ENCODE measurements around the gene GHRL.
"Not testable (repeated sequence)": the region's sequence is repeated elsewhere in the genome, so short reads cannot be mapped to it uniquely, and the experiment has no call there.

GHRL gene

GRCh38 chr3:10277115-10277625, 15.6 kb downstream of the GHRL start:
- H3K9me3 ChIP-seq (ENCODE audit: control insufficient read depth in 2 of 2, low read length in 2 of 2) = no peaks in the 10 kb centered on the region
- peaks cover 33 to 40% of the 10 kb centered on the region in 2 donors for H3K36me3 ChIP-seq (ENCODE audit: control insufficient read depth in 2 of 2, insufficient read depth in 2 of 2, low read length in 2 of 2)
- peaks cover 12% of the 10 kb centered on the region for H3K4me1 ChIP-seq (ENCODE audit: control insufficient read depth, insufficient read depth, low read length)
- H3K9ac ChIP-seq (ENCODE audit: low read length in 2 of 2) = no peak overlapping the region
- no peaks in the 10 kb centered on the region for H3K27me3 ChIP-seq (ENCODE audit: control insufficient read depth in 1 of 2, insufficient read depth in 2 of 2, low read length in 2 of 2)
- no peak overlapping the region for H3K4me3 ChIP-seq (ENCODE audit: low read length in 2 of 2)
- no peak overlapping the region for H3K27ac ChIP-seq (ENCODE audit: low read length)

DNA sequence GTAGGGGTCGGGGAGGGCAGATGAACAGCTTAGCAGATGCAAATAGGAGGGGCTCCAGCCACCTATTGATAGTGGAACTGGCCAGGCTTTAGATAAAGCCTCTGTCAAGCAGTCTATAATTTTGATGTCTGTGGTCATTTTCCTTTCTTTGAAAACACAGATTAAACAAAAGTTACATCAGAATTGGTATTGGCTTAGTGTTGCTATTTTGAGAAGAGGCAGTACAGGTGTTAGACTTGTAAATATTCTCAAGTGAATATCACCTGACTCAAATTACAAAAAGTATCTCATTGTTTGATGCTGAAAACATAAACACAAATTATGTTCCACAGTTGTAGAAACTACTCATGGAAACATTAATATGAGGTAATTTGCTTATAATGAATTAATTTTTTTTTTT, 18.1 kb downstream of the GHRL start:
- no peak overlapping the region for H3K4me3 ChIP-seq (ENCODE audit: low read length in 2 of 2)
- H3K36me3 ChIP-seq (ENCODE audit: control insufficient read depth in 2 of 2, insufficient read depth in 2 of 2, low read length in 2 of 2) = peaks cover 36 to 40% of the 10 kb centered on the region in 2 donors
- no peaks in the 10 kb centered on the region for H3K9me3 ChIP-seq (ENCODE audit: control insufficient read depth in 2 of 2, low read length in 2 of 2)
- H3K27ac ChIP-seq (ENCODE audit: low read length) = no peak overlapping the region
- peaks cover 14% of the 10 kb centered on the region for H3K4me1 ChIP-seq (ENCODE audit: control insufficient read depth, insufficient read depth, low read length)
- no peak overlapping the region for H3K9ac ChIP-seq (ENCODE audit: low read length in 2 of 2)
- no peaks in the 10 kb centered on the region for H3K27me3 ChIP-seq (ENCODE audit: control insufficient read depth in 1 of 2, insufficient read depth in 2 of 2, low read length in 2 of 2)

DNA sequence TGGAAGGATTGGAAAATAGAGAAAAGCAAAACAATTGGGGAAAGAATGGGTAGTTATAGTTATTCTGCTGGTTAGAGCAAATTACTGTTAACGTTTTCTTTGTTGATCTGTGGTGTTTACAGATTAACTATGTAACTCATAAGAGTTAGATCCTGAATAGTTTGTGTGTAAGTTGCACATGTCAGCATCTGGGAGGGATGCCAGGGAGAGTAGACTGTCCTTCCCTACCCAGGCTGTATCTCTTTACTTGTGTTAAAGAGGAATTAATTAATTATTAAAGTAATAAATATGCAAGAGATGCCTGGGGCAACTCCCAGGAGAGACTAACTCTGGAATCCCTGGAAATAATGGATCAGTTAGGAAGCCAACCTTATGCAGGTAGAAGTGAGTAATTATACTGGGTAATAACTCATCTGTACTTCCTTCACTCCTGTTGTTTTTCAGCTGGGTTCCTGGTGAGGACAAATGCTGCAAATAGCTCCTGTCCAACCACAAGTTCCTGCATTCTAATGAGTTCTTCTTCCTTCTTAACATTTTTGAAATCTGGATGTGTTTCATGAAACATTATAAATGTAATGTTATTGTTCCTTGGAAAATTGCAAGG, 18.9 kb downstream of the GHRL start:
- no peak overlapping the region for H3K27ac ChIP-seq (ENCODE audit: low read length)
- H3K9ac ChIP-seq (ENCODE audit: low read length in 2 of 2) = no peak overlapping the region
- H3K9me3 ChIP-seq (ENCODE audit: control insufficient read depth in 2 of 2, low read length in 2 of 2) = no peaks in the 10 kb centered on the region
- peaks cover 14% of the 10 kb centered on the region for H3K4me1 ChIP-seq (ENCODE audit: control insufficient read depth, insufficient read depth, low read length)
- H3K4me3 ChIP-seq (ENCODE audit: low read length in 2 of 2) = no peak overlapping the region
- H3K36me3 ChIP-seq (ENCODE audit: control insufficient read depth in 2 of 2, insufficient read depth in 2 of 2, low read length in 2 of 2) = peaks cover 31 to 39% of the 10 kb centered on the region in 2 donors
- no peaks in the 10 kb centered on the region for H3K27me3 ChIP-seq (ENCODE audit: control insufficient read depth in 1 of 2, insufficient read depth in 2 of 2, low read length in 2 of 2)

DNA sequence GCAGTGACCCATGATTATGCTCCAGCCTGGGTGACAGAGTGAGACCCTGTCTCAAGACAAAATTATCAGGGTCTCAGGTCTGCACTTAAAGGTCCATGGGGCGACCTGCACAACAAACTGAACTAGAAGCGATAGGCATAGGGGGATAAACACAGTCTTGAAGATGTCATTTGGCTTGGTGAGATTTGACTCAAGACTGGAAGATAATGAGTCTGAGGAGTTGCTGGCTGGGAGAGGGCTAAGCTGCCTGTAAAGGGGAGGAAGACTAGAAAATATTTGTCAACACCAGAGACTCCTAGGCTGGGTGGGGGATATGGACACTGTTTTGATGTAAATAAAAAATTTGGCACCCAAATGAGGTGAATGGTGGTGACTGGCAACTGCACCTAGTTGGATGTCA, 19.8 kb downstream of the GHRL start:
- Histone ChIP-seq H3K36me3 (ENCODE audit: control insufficient read depth in 2 of 2, insufficient read depth in 2 of 2, low read length in 2 of 2) (peaks cover 22 to 32% of the 10 kb centered on the region in 2 donors), H3K9me3 (ENCODE audit: control insufficient read depth in 2 of 2, low read length in 2 of 2) (no peaks in the 10 kb centered on the region), H3K27ac (ENCODE audit: low read length) (no peak overlapping the region), H3K27me3 (ENCODE audit: control insufficient read depth in 1 of 2, insufficient read depth in 2 of 2, low read length in 2 of 2) (no peaks in the 10 kb centered on the region), H3K4me1 (ENCODE audit: control insufficient read depth, insufficient read depth, low read length) (peaks cover 14% of the 10 kb centered on the region), H3K4me3 (ENCODE audit: low read length in 2 of 2) (no peak overlapping the region), H3K9ac (ENCODE audit: low read length in 2 of 2) (no peak overlapping the region)

GRCh38 chr3:10272476-10272875, 20.3 kb downstream of the GHRL start:
- H3K27ac ChIP-seq (ENCODE audit: low read length); H3K4me3 ChIP-seq (ENCODE audit: low read length in 2 of 2); H3K27me3 ChIP-seq (ENCODE audit: control insufficient read depth in 1 of 2, insufficient read depth in 2 of 2, low read length in 2 of 2); H3K9me3 ChIP-seq (ENCODE audit: control insufficient read depth in 2 of 2, low read length in 2 of 2); H3K9ac ChIP-seq (ENCODE audit: low read length in 2 of 2): not testable (repeated sequence)
- H3K4me1 ChIP-seq (ENCODE audit: control insufficient read depth, insufficient read depth, low read length) = peaks cover 14% of the 10 kb centered on the region
- H3K36me3 ChIP-seq (ENCODE audit: control insufficient read depth in 2 of 2, insufficient read depth in 2 of 2, low read length in 2 of 2) = peaks cover 18 to 30% of the 10 kb centered on the region in 2 donors

DNA sequence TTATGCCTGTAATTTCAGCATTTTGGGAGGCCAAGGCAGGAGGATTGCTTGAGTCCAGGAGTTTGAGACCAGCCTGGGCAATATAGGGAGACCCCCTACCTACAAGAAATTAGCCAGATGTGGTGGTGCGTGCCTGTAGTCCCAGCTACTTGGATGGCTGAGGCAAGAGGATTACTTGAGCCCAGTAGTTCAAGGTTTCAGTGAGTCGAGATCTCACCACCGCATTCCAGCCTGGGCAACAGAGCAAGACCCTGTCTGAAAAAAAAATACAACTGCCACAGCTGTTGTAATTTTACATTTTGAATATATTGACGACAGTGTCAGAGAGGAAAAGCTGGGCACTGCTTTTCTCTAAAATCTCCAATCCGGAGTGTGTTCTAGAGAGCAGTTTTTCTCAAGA, 23.3 kb downstream of the GHRL start:
- H3K36me3 ChIP-seq (ENCODE audit: control insufficient read depth in 2 of 2, insufficient read depth in 2 of 2, low read length in 2 of 2) = peaks cover 20 to 21% of the 10 kb centered on the region in 2 donors
- H3K4me3 ChIP-seq (ENCODE audit: low read length in 2 of 2) = no peak overlapping the region
- H3K27ac ChIP-seq (ENCODE audit: low read length) = no peak overlapping the region
- H3K9me3 ChIP-seq (ENCODE audit: control insufficient read depth in 2 of 2, low read length in 2 of 2) = no peaks in the 10 kb centered on the region
- H3K27me3 ChIP-seq (ENCODE audit: control insufficient read depth in 1 of 2, insufficient read depth in 2 of 2, low read length in 2 of 2) = no peaks in the 10 kb centered on the region
- no peak overlapping the region for H3K9ac ChIP-seq (ENCODE audit: low read length in 2 of 2)
- H3K4me1 ChIP-seq (ENCODE audit: control insufficient read depth, insufficient read depth, low read length) = peaks cover 14% of the 10 kb centered on the region

GRCh38 chr3:10268930-10269329, 23.8 kb downstream of the GHRL start:
- peaks cover 20 to 21% of the 10 kb centered on the region in 2 donors for H3K36me3 ChIP-seq (ENCODE audit: control insufficient read depth in 2 of 2, insufficient read depth in 2 of 2, low read length in 2 of 2)
- H3K4me3 ChIP-seq (ENCODE audit: low read length in 2 of 2) = no peak overlapping the region
- H3K27ac ChIP-seq (ENCODE audit: low read length) = no peak overlapping the region
- H3K9ac ChIP-seq (ENCODE audit: low read length in 2 of 2) = no peak overlapping the region
- H3K9me3 ChIP-seq (ENCODE audit: control insufficient read depth in 2 of 2, low read length in 2 of 2) = no peaks in the 10 kb centered on the region
- H3K4me1 ChIP-seq (ENCODE audit: control insufficient read depth, insufficient read depth, low read length) = peaks cover 10% of the 10 kb centered on the region
- H3K27me3 ChIP-seq (ENCODE audit: control insufficient read depth in 1 of 2, insufficient read depth in 2 of 2, low read length in 2 of 2) = no peaks in the 10 kb centered on the region

- no peak overlapping the region for H3K9ac ChIP-seq (ENCODE audit: low read length in 2 of 2)
- peaks cover 20 to 21% of the 10 kb centered on the region in 2 donors for H3K36me3 ChIP-seq (ENCODE audit: control insufficient read depth in 2 of 2, insufficient read depth in 2 of 2, low read length in 2 of 2)
- H3K4me3 ChIP-seq (ENCODE audit: low read length in 2 of 2) = no peak overlapping the region
- H3K27me3 ChIP-seq (ENCODE audit: control insufficient read depth in 1 of 2, insufficient read depth in 2 of 2, low read length in 2 of 2) = no peaks in the 10 kb centered on the region
- H3K4me1 ChIP-seq (ENCODE audit: control insufficient read depth, insufficient read depth, low read length) = peaks cover 7% of the 10 kb centered on the region
- no peaks in the 10 kb centered on the region for H3K9me3 ChIP-seq (ENCODE audit: control insufficient read depth in 2 of 2, low read length in 2 of 2)
- no peak overlapping the region for H3K27ac ChIP-seq (ENCODE audit: low read length)
Observed at GRCh38 chr3:10268116-10268515, 24.6 kb downstream of the GHRL start.

DNA sequence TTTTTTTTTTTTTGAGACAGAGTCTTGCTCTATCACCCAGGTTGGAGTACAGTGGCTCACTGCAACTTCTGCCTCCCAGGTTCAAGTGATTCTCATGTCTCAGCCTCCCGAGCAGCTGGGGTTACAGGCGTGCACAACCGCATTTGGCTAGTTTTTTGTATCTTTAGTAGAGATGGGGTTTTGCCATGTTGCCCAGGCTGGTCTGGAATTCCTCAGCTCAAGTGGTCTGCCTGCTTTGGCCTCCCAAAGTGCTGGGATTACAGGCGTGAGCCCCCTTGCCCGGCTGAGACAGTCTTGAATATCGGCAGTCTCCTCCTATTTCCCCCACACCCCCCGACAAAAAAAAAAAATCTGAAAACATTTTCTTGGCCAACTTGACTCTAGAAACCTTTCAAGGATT, 25.8 kb downstream of the GHRL start:
- not testable (repeated sequence) for H3K4me1 ChIP-seq (ENCODE audit: control insufficient read depth, insufficient read depth, low read length); H3K9ac ChIP-seq (ENCODE audit: low read length in 2 of 2); H3K9me3 ChIP-seq (ENCODE audit: control insufficient read depth in 2 of 2, low read length in 2 of 2); H3K27ac ChIP-seq (ENCODE audit: low read length); H3K27me3 ChIP-seq (ENCODE audit: control insufficient read depth in 1 of 2, insufficient read depth in 2 of 2, low read length in 2 of 2); H3K4me3 ChIP-seq (ENCODE audit: low read length in 2 of 2)
- peaks cover 21 to 23% of the 10 kb centered on the region in 2 donors for H3K36me3 ChIP-seq (ENCODE audit: control insufficient read depth in 2 of 2, insufficient read depth in 2 of 2, low read length in 2 of 2)

DNA sequence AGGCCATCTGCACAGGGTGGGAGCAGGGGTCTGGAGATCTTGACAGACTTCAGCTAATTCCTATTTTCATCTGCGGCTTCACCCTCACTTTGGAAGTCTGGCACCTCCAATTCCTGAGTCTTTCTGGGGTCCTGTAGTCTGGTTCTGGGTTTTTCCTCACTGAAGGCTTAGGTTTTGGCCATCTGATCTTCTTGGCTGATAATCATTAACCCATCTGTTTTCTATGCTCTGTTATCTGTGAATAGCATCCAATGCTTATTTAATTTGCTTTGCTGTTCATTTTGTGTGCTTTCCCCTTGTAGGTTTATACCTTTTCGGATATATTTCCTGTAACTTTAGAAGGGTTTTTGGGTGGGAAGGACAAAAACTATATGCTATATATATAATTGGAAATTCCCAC, 26.9 kb downstream of the GHRL start:
- peaks cover 22 to 24% of the 10 kb centered on the region in 2 donors for H3K36me3 ChIP-seq (ENCODE audit: control insufficient read depth in 2 of 2, insufficient read depth in 2 of 2, low read length in 2 of 2)
- no peaks in the 10 kb centered on the region for H3K9me3 ChIP-seq (ENCODE audit: control insufficient read depth in 2 of 2, low read length in 2 of 2)
- no peaks in the 10 kb centered on the region for H3K27me3 ChIP-seq (ENCODE audit: control insufficient read depth in 1 of 2, insufficient read depth in 2 of 2, low read length in 2 of 2)
- no peak overlapping the region for H3K9ac ChIP-seq (ENCODE audit: low read length in 2 of 2)
- no peak overlapping the region for H3K4me3 ChIP-seq (ENCODE audit: low read length in 2 of 2)
- peaks cover 4% of the 10 kb centered on the region for H3K4me1 ChIP-seq (ENCODE audit: control insufficient read depth, insufficient read depth, low read length)
- no peak overlapping the region for H3K27ac ChIP-seq (ENCODE audit: low read length)

DNA sequence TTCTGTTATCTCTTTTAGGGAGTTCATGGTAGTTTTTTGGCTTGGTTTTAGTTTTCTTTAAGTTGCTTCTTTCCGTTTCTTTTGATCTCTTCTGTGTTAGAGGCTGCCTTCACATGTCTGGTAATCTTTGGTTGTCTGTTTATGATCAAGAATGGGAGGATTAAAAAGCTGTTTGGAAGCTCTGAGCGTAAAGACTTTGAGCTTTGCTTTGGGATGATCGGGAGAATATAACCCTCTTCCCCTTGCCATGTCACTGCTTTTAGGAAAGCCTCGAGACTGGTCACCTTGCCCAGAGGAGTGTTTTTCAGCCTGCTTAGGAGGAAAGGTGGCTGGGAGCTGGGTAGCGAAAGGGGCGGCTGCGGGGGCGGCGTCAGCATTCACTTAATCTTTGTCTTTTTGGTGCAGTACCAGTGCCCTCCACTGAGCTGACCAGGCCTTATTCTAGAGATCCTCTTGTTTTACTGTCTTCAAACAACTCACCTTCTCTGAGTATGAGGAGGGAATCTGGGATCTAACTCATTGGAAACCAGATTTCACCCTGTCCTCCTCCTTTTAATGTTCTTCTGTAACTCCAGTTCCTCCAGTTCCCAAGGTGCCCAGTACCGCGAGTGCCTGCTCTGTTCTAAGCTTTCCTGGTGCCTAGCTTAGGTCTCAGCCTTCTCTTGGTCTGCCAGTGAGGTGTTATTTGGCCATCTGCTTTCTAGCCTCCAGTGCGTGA, 28.9 kb downstream of the GHRL start:
- H3K4me1 ChIP-seq (ENCODE audit: control insufficient read depth, insufficient read depth, low read length) = peaks cover 3% of the 10 kb centered on the region
- H3K27me3 ChIP-seq (ENCODE audit: control insufficient read depth in 1 of 2, insufficient read depth in 2 of 2, low read length in 2 of 2) = no peaks in the 10 kb centered on the region
- H3K27ac ChIP-seq (ENCODE audit: low read length) = peak overlapping the region; percentile 53
- H3K4me3 ChIP-seq (ENCODE audit: low read length in 2 of 2) = peak overlapping the region in 1 of 2 donors; percentile 10
- peak overlapping the region; percentile 55 for H3K9ac ChIP-seq (ENCODE audit: low read length in 2 of 2)
- H3K9me3 ChIP-seq (ENCODE audit: control insufficient read depth in 2 of 2, low read length in 2 of 2) = no peaks in the 10 kb centered on the region
- H3K36me3 ChIP-seq (ENCODE audit: control insufficient read depth in 2 of 2, insufficient read depth in 2 of 2, low read length in 2 of 2) = peaks cover 16 to 22% of the 10 kb centered on the region in 2 donors

All from stomach smooth muscle (tissue), 2 donors.